ENCODE results near the gene DUSP16. TPM values are rescaled to one million over a fixed set of nuclear protein-coding genes. Genes with fewer than 3 reads are reported as not detected.

The DUSP16 gene
- total RNA-seq, 1 donor from 2014 or later = 12.9 TPM

GRCh38 chr12:12428961-12429657 is 133.6 kb downstream of the DUSP16 start:
- H3K27ac Mint-ChIP-seq (ENCODE audit: unreplicated experiment) = no peak overlapping the region

DNA sequence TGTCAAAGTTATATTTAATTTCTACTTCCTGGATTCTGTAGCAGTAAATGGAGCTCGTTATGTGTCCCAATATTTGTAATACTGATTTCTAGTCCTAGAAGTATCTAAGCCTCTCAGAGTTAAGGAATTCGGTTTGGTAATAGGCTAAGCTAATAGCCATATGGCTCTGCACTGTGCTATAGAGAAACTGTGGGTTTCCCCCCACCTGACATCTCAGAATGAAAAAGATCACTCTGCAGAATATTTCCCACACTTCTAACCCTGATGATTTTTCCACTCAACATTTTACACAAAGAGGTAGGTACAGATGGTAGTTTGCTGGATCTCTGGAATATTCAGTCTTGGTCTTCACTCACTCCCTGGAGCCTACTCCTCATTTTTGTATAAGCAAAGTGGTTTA is 134.6 kb downstream of the DUSP16 start:
- Mint-ChIP-seq H3K4me1 (ENCODE audit: unreplicated experiment) (no peaks in the 10 kb centered on the region), H3K27me3 (ENCODE audit: unreplicated experiment) (peaks cover 3% of the 10 kb centered on the region), H3K36me3 (ENCODE audit: low read depth, unreplicated experiment) (peaks cover 5% of the 10 kb centered on the region), H3K9me3 (ENCODE audit: unreplicated experiment) (peaks cover 6% of the 10 kb centered on the region), H3K27ac (ENCODE audit: unreplicated experiment) (no peak overlapping the region), H3K4me3 (ENCODE audit: unreplicated experiment) (no peak overlapping the region)
- TF ChIP-seq, protein P1, sequence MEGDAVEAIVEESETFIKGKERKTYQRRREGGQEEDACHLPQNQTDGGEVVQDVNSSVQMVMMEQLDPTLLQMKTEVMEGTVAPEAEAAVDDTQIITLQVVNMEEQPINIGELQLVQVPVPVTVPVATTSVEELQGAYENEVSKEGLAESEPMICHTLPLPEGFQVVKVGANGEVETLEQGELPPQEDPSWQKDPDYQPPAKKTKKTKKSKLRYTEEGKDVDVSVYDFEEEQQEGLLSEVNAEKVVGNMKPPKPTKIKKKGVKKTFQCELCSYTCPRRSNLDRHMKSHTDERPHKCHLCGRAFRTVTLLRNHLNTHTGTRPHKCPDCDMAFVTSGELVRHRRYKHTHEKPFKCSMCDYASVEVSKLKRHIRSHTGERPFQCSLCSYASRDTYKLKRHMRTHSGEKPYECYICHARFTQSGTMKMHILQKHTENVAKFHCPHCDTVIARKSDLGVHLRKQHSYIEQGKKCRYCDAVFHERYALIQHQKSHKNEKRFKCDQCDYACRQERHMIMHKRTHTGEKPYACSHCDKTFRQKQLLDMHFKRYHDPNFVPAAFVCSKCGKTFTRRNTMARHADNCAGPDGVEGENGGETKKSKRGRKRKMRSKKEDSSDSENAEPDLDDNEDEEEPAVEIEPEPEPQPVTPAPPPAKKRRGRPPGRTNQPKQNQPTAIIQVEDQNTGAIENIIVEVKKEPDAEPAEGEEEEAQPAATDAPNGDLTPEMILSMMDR (IDR thresholded peaks at IDR 0.05; ENCODE audit: unreplicated experiment) = no peak
- DNase-seq (ENCODE audit: low spot score) = no peak

More at GRCh38 chr12:12428961-12429657, 133.6 kb downstream of the DUSP16 start:
- H3K4me3 Mint-ChIP-seq (ENCODE audit: unreplicated experiment) = no peak overlapping the region
- H3K27me3 Mint-ChIP-seq (ENCODE audit: unreplicated experiment) = peaks cover 3% of the 10 kb centered on the region
- H3K36me3 Mint-ChIP-seq (ENCODE audit: low read depth, unreplicated experiment) = peaks cover 2% of the 10 kb centered on the region
- no peak for DNase-seq (ENCODE audit: low spot score)
- H3K9me3 Mint-ChIP-seq (ENCODE audit: unreplicated experiment) = peaks cover 3% of the 10 kb centered on the region
- TF ChIP-seq, protein P1 (IDR thresholded peaks at IDR 0.05; ENCODE audit: unreplicated experiment) = no peak
- H3K4me1 Mint-ChIP-seq (ENCODE audit: unreplicated experiment) = no peaks in the 10 kb centered on the region

- Mint-ChIP-seq H3K9me3 (ENCODE audit: unreplicated experiment) (peaks cover 6% of the 10 kb centered on the region), H3K27me3 (ENCODE audit: unreplicated experiment) (peaks cover 2% of the 10 kb centered on the region), H3K27ac (ENCODE audit: unreplicated experiment) (no peak overlapping the region), H3K4me1 (ENCODE audit: unreplicated experiment) (no peaks in the 10 kb centered on the region), H3K4me3 (ENCODE audit: unreplicated experiment) (no peak overlapping the region), H3K36me3 (ENCODE audit: low read depth, unreplicated experiment) (peaks cover 5% of the 10 kb centered on the region)
- TF ChIP-seq, protein P1 (IDR thresholded peaks at IDR 0.05; ENCODE audit: unreplicated experiment) = no peak
- no peak for DNase-seq (ENCODE audit: low spot score)
Observed at GRCh38 chr12:12427568-12427967, 135.1 kb downstream of the DUSP16 start.

GRCh38 chr12:12425616-12426015 is 137.0 kb downstream of the DUSP16 start:
- Mint-ChIP-seq H3K27ac (ENCODE audit: unreplicated experiment) (no peak overlapping the region), H3K27me3 (ENCODE audit: unreplicated experiment) (peaks cover 2% of the 10 kb centered on the region), H3K4me3 (ENCODE audit: unreplicated experiment) (no peak overlapping the region), H3K36me3 (ENCODE audit: low read depth, unreplicated experiment) (peaks cover 5% of the 10 kb centered on the region), H3K4me1 (ENCODE audit: unreplicated experiment) (no peaks in the 10 kb centered on the region), H3K9me3 (ENCODE audit: unreplicated experiment) (peaks cover 6% of the 10 kb centered on the region)
- TF ChIP-seq, protein P1 (IDR thresholded peaks at IDR 0.05; ENCODE audit: unreplicated experiment) = no peak
- no peak for DNase-seq (ENCODE audit: low spot score)

DNA sequence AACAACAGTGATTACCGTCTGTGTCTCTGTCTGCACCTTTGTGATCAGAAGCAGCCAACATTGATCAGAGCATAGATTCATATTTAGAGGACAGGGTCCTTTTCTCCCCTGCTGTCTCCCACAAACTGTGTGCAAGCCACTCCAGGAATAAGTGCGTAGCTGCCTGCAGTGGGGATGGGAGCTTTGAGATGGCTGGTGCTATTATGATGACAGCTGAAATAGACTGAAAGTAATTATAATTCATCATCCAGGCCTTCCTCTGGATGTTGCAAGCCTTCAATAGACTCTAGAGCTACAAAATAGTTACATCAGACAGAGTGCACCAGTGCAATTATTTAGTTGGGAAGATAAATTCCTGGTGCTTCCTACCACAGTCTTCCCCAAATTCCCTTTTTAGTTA is 137.7 kb downstream of the DUSP16 start:
- no peak overlapping the region for H3K4me3 Mint-ChIP-seq (ENCODE audit: unreplicated experiment)
- no peaks in the 10 kb centered on the region for H3K4me1 Mint-ChIP-seq (ENCODE audit: unreplicated experiment)
- no peak for DNase-seq (ENCODE audit: low spot score)
- H3K36me3 Mint-ChIP-seq (ENCODE audit: low read depth, unreplicated experiment) = peaks cover 5% of the 10 kb centered on the region
- H3K27ac Mint-ChIP-seq (ENCODE audit: unreplicated experiment) = no peak overlapping the region
- no peaks in the 10 kb centered on the region for H3K27me3 Mint-ChIP-seq (ENCODE audit: unreplicated experiment)
- TF ChIP-seq, protein P1 (IDR thresholded peaks at IDR 0.05; ENCODE audit: unreplicated experiment) = no peak
- H3K9me3 Mint-ChIP-seq (ENCODE audit: unreplicated experiment) = peaks cover 6% of the 10 kb centered on the region

All from endothelial cell (in vitro differentiated cells).